Activated CD4-positive, alpha-beta T cell treated with anti-CD3 and anti-CD28 coated beads, Interleukin-2, amount 50 U/mL, for 16 hours (primary cell): Measurements from ENCODE around the gene ANKH.
A peak's percentile ranks its signal among the peaks of the same experiment; 100 is the strongest.

Experiments used
- DNase-seq: peaks from one replicate; pipeline ENCODE4 v3.0.0-alpha.2; 2020

The ANKH gene

DNA sequence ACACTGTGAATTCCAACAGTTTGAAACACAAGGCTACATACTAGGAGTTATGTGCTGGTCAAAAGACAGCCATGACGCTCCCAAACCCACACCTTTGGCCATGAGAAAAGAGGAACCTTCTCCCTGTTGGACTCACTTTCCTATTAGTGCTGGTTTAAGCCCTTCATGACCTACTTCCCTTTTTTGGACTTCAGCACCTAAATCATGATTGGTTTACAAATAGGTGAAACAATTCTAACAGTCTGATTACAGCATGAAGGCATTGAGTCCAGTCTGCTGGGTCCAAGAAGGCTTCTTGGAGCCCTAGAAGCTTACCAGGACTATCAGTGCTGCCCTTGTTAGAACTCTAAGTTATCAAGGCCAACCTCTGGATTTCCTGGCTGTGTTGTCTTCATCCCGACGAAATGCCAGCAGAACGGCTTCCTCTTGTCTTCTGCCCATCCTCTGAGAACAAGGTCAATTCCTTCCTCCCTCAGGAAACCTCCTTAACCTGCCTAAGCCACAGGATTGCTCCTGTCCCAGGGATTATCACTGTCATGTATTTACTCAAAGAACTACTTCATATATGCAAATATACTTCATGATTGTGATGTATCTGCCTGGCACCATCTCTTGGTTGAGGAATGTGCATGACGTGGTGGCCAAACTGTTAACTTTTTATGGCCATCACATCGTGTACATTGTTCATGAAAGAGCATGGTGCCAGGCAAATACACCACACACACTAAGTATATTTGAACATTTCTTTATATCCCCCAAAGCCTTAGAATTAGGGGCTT is 83.6 kb downstream of the ANKH start:
- DNase-seq, result no peak

DNA sequence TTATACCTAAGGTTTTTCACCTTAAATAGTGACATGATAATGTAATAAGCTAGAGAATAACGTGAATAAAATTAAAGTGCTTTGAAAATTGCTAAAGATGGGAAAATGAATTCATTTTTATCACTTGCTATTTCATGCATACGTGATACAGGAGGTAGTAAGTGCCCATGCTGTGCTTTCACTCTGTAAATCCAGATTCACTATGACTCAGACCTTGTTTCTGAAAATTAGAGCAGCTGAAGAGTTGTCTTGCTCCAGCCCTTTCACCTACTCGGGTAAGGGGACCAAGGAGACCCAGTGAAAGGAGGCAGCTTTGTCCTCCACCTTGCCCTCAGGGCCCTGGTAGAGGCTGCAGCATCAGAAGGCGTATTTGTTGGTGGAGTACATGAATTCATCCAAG is 87.9 kb downstream of the ANKH start:
- peak; percentile 62 for DNase-seq

DNA sequence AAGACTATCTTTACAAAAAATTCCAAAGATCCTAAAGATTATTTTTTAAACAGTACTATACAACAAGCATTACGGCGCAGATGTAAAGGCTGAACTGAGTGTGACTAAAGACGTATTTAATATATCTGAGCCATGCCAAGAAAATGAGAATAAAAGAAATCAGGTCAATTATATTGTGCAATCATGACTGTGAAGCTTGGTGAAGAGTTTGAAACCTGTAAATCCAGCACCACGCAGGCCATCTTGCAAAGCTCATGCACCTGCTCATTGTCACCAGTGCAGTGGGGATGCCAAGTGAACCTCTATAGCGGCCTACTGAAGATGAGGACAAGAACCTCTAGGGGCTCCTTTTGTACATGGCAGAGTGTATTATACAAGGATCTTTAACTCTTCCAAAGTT is 89.0 kb downstream of the ANKH start:
- no peak for DNase-seq

DNA sequence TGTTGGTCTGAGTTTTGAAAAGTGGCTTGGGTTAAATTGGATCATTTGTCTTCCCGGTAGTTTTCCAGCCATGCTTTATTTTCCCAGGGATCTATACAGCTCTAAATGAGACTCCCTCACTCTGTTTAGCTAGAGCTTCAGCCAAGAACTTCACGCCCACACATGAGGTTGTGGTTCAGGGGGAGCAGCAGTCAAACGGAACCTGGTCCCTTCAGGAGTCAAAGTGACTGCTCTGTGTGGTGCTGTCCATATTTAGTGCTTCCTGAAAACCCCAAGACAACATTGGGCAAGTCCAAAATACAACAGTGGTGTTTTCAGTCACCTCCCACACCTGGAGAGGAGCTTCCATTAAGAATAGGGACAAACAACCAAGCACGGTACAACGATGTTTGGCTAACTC is 90.5 kb downstream of the ANKH start:
- no peak for DNase-seq

DNA sequence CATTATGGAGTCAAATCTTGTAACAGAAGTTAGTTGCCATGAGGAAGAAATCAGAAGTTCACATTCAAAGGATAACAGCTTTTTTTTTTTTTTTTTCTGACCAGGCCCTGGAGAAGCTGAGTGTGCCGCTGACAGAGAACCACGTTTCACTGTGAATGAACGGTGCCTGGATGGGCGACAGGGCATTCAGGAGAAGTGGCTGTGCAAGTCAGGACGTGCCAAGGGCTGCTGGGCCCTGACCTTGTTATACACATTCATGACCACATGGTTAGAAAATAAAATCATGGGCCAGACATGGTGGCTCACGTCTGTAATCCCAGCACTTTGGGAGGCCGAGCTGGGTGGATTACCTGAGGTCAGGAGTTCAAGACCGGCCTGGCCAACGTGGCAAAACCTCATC is 91.6 kb downstream of the ANKH start:
- no peak for DNase-seq

DNA sequence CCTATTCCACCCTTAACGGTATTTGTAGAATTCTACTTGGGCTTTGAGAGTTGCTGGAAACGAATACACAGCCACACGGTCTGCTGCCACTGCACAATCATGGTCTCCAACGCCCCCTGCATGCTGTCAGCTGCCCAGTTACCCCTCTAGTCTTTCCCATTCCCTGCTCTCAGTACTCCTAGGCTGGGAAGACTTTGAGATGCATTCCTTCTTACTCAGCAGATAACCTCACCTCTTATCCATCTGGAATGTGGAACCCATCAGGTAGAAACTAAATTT is 92.8 kb downstream of the ANKH start:
- DNase-seq, result no peak

DNA sequence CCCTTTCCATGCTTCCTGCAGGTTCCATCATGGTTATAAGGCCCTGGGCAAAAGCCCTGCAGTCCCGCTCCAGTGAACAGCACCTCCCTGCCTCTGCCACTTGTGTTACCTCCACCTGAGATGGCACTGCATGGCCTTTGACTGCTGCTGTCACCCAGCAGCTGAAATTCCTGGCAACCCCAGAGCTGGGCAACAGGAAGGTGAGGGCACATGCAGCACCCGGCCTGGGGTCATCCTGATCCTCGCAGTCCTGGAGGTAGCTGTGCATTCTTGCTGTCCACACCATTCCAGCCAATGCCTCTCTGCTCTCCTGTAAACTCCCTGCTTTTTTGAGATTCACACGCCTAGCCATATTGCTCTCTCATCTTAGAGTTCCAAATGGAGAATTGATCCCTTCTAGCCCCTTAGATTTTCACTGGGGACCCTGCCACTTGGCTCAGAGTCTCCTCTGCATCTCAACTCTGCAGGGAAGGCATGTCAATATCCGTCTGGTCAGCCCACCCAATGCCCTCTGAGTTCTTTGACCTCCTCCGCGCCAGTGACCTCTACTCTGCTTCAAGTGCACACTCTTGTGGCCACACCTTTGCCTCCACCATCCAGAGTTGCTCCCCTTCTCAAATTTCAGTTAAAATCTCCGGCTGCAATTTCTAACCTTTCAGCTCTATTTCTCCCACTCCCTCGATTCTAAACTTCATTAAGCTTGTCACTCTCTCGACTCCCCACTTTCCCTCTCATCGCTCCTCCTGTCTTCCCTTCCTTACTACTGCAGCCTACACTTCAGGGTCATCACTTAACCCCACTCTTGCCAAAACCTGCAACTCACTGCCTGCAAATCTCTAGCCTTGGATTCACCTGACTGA is 93.4 kb downstream of the ANKH start:
- no peak for DNase-seq

DNA sequence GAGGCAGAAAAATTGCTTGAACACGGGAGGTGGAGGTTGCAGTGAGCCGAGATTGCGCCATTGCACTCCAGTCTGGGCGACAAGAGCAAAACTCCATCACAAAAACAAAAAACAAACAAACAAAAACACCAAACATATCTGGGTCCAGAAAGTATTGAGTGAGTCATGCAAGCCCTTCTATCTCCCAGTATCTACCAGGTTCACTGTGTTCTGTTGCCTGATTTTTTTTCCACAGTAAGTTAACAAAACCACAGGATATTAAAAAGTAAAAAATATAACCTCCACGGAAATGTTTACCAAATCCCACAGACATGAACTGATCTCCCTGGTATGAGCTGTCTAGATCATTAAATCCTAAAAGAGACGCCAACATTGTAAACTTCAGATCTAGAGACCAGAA is 94.4 kb downstream of the ANKH start:
- DNase-seq, result no peak

DNA sequence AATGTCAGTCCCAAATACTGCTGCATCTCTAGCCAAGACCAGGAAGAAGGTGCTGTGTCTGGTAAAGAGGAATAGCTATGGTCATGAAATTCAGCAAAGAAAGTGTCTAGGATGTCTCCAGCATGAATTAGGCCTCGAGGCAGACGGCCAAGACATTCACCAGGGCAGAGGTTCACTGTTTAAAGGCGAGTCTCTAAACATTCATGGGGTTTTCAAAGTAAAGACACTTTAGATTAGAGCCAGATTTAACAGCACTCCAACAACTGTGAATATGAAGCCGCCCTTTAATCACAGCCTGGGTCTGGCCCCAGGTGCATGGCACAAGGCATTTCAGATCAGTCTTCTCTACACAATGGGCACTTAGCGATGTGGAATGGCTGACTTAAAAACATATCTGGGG is 95.0 kb downstream of the ANKH start:
- no peak for DNase-seq

DNA sequence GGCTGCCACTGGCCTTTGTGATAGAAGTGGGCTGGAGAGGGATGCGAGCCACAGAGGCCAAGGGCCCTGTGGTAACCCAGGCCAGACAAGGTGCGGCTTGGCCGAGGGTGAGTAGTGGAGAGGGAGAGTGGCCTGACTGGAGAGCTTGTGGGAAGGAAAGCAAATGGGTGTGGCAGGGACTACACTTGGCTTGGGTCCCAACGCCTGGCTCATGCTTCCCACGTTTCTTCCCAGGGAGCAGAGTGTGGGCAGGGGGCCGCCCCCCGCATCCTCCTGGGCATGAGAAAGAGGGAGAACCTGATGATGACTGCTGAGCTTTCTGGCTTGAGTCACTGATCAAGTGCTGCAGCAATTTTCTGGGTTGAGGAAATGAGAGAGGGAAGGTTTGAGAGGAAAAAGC is 95.7 kb downstream of the ANKH start:
- no peak for DNase-seq

DNA sequence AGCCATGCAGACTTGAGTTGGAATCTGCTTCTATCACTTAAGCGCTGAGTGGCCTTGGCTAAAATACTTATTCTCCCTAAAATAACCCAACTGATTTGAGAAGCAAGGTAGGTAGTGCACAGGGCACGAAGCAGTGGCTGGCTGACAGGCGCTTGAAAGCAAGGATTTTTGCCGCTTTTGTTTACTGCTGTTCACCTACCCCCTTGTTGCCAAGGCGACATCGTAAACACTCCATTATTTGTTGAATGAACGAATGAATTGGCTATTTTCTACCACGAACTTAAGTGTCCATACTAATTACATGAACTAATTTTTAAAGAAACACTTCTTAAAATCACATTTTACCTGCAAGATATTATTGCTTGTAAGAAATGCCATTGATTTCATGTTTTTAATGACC is 98.0 kb downstream of the ANKH start:
- DNase-seq, result no peak

DNA sequence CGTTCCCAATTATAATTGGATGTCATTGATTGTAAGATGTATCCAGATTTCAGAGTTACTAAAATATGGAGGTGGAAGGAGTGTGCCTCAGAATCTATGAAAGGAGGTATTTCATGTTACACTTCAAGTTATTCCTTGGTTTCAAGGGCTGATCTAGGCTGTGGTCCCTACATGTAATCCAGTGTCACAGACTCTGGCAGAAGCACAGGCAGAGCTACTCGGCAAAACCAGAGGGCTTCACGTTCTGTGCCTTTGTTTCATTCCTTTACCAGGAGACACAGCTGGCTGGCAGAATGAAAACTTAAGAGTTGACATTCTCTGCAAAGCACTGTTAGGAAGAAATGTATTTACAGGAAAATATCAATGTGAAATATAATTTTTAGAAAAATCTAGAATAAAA is 99.6 kb downstream of the ANKH start:
- no peak for DNase-seq

DNA sequence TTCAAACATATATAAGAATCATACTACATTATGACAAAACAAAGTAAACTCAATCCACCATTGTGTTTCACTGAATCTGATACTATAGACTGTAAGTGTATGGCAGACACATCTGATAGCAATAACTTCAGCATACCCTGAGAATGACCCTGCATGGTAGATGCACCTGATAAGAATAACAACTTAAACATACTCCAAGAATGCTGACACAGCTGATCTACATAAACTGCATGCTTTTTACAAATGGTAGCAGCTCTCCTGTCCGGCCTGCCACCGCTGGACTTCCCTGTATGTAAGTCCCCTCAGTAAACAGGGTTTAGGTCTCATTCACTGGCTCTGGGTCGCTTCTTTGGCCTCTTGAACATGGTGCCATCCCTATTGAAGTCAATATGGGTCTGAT is 100.4 kb downstream of the ANKH start:
- no peak for DNase-seq

DNA sequence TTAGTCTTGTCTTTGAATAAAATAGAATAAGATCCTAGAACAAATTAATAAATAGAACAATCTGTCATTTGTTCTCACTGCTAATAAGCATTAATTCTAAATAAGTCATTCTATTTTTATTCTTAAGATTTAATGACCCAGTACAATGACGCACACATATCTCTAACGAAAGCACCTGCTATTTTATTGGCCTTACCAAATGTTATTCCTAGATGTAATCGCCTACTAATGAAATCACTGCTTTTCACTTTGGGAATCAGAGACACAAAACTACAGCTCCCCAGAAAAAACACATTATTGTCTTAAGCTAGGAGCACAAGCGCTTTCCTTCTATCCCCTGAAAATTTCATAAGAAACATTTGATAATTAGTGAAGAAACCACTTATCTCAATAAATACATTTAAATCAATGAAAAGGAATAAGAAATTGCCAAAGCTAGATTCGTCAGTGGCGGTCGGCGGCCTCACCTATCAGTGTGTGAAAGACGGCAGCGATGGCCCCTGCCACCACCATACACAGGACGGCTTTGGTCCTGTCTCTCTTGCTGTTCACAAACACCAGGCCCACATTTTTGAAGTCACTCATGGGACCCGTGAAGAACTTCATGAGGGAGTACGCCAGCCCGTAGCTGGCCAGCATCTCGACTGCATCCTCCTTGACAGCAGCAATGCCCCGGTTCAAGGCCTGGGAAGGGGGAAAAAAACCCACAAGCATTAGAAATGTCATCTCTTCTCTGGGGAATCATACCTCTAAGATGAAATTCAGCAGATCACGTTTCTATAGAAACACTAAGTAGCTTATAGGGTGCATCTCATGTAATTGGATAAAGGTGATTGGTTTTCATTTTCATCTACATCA is 102.8 kb downstream of the ANKH start:
- DNase-seq, result no peak

DNA sequence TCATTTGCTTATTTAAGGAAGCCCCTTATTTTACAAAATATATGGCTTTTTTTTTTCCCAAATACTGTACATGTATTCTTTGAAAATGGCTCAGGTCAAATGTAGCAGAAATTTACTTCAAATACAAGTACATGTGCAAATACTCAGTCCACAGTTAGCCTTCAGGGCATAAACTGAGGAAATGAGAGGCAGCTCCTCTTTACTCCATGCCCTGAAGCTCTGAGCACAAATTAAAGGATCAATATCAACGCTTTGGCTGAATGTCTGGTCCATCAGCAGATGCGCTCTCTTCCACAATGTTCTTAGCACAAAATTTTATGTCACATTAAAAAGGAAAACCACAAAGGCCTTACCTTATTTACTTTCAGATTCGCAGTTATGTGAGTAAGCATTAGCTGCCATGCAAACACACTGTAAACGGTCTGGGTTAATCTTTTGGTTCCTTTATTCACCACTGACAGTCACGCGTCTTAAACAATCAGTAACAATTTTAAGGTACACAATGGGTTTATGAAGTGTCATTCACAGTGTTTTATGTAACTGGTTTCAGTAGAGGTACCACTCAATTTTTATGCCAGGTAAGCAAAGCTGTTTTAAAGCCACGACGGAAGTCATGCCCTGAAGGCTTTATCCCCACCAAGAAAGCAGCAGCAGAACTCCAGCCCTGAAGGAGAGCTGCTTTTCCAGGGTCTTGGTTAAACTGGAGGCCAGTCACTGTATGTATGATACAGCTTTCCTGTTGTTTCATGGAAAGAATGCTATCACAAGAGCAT is 103.7 kb downstream of the ANKH start:
- peak; percentile 20 for DNase-seq

DNA sequence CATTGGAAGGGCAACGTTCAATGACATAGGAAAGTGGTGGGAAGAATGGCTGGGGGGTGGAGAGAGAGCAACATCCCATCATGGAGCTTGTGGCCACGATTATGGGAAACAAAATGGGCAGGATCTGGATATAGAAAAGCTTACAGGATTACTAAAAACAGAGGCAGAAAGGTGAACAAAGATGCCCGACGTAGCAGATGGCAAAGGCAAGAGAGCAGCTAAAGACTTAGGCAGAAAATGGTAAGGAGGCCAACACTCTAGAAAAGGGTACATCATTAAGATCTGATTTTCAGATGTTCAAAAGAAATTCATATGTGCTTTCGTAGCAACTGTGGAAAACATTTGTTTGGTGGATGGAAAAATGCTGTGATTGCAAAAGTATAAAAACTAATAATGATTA is 104.5 kb downstream of the ANKH start:
- DNase-seq, result no peak

DNA sequence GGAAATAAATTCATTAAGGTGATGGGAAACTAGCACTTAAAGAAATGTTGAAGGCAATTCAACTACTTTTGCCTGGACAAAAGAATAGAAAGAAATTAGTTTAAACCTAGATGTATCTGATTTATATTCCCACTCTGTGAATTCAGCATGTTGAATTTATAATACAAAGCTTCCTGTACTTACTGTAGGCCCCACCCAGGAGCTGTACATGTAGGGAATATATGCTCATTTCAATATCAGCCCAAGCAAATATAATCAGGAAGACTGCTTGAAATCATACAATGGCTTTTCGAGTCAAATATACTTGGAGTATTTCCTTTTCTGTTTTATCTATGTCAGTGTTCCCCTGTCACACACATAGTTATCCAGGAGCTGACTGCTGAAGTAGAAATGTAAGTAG is 105.0 kb downstream of the ANKH start:
- DNase-seq, result no peak

DNA sequence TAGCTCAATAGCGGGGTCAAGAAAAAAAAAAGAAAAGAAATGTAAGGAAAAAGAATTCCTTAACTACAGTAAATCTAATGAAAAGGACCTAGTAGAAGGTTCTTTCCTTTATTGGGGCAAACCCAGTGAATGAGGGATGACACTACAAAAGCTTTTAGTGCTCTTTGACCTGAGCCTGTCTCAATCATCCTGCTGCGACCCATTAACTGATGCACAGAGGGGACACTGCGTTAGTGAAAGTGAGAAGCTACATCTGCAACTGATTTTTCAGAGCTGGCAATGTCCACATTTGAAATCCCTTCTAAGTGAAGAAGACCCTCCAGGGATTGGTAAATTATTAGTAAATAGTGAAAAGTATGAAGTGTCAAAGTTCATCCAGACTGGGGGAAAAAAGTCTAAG is 106.0 kb downstream of the ANKH start:
- DNase-seq, result no peak

DNA sequence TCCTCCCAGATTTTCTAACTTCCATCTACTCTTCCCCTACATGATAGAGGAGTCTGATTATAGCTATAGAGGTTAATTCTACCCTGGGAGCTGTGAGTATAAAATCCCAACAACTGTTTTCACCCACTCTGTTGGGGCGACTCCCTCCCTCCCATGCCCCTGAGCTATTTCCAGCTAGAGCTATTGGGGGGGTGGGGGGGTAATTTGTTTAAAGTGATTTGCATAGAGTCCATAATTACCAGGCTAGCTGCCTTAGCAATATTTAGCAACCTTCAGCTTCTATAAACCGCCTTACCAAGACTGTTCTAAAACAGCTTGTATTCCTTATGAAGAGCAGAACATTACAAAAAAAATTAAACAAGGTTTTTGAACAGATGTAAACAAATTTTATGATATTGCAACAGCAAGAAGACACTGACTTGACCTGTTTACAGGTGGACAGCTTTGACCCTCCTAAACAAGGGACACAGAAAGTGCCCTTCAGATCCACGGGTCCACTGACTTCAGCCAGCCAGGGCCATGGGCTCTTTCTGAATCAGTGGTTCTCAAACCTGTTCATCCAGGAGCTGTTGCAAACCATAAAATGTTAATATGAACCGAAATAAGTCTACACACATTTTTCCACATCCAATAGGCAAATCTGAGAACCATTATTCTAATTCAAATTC is 108.9 kb downstream of the ANKH start:
- no peak for DNase-seq

DNA sequence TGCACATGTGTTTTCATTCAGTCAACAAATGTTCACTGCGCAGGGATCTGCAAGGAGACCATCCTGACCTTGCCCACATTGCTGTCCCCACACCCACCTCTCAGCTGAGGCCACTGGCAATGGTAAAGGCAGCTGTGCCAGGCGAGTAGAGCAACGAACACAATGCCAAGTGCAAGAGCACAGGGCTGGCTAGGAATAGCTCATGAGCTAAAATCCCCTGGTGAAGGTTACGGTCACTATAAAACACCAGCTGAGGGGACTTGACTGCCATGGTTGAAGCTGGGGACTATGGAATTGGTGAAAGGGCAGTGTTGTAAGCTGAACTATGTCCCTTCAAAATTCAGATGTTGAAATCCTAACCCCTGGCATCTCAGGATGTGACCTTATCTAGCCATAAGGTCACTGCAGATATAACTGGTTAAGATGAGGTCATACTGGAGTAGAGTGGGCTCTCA is 111.0 kb downstream of the ANKH start:
- DNase-seq, result no peak

DNA sequence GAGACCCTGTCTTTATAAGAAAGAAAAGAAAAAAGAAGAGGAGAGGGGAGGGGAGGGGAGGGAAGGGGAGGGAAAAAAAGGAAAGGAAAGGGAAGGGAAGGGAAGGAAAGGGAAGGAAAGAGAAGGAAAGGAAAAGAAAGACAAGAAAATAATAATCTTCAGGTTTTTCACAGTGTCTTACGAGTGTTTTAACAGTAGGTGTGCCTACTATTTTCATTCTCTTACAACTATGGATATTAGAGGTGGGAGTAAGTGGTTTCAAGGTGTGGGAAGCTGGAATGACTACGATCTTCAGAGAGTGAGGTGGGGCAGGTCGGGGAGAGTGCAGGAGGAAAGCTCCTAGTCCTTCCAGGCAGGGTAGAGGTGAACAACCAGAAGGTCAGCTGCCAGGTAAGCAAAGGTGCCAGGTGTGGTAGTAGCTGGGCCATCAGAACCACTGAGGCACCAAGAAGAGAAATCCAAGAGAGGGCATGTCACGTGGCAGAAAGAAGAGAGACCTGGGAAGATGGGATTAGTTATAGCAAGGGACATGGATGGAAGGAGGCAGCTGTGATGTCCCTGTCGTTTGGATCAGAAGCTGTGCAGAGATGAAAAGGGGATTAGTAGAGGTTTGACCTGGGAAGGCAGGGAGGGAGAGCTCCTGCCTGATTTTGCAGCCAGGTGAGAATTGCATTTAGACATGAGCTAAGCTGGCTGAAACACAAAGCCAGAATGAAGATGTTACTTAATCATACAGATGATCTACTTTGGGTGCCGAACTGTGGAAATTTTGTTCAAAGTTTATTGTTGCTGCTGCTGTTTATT is 111.6 kb downstream of the ANKH start:
- no peak for DNase-seq
